Brain microvascular endothelial cell (primary cell): Measurements from ENCODE around the gene INPP5E.

Source experiments
- DNase-seq: peaks from one replicate; pipeline ENCODE4 v3.0.0-alpha.2; 2020
- H3K27ac ChIP-seq: fragments of 250-450 bp; sonication (Bioruptor Pico); 2 replicates; pipeline ENCODE4 v1.5.1; 2020; ENCODE audit warnings: mild to moderate bottlenecking, moderate library complexity
- H3K27me3 ChIP-seq: fragments of 250-450 bp; sonication (Bioruptor Pico); replicated peaks from 2 replicates; pipeline ENCODE4 v1.5.1; 2020; ENCODE audit warnings: mild to moderate bottlenecking
- H3K36me3 ChIP-seq: fragments of 250-450 bp; sonication (Bioruptor Pico); replicated peaks from 2 replicates; pipeline ENCODE4 v1.5.1; 2020; ENCODE audit warnings: mild to moderate bottlenecking
- H3K4me3 ChIP-seq: 2 replicates; pipeline ENCODE4 v1.5.1; 2011; ENCODE audit warnings: low read depth, mild to moderate bottlenecking, control low read depth, low read length, moderate library complexity
- CTCF ChIP-seq: IDR thresholded peaks from 2 replicates; pipeline ENCODE4 v1.5.1; 2011; ENCODE audit warnings: low read depth, mild to moderate bottlenecking, moderate library complexity, low read length, control low read depth, inconsistent platforms; ENCODE audit errors: missing control alignments
- in situ Hi-C: cut with HindIII; loops from 2 replicates; pipeline ENCODE4 v1.10.0; 2017; ENCODE audit warnings: low sequenced_read_pairs, low pct_ligation_motif_present

Gene INPP5E

DNA sequence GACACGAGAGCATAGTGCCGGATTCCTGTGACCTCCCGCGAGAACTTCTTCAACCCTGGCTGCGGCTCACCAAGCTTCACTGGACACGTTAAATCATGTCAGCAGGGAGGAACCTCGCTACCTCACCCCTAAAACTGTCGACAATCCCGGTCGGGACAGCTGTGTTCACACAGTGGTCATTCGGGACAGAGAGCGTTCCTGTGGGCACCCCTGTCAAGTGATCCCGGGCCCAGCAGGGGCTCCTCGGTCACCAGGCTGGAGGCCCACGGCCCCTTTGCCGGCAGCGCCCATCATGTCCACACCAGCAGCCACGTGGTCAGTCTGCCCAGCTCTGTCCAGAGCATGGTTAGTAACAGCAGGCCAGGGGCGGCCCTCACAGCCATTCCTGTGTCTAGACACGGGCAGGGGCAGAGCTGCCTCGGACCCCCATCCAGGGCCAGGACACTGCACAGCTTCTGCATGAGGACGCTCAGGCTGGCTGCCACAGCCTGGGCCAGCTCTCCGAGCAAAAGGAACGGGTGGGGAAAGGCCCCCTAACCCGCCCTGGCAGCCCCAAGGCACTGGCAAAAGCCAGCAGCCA lies 3.5 kb downstream of the INPP5E start:
- Histone ChIP-seq H3K27me3 (no peaks in the 10 kb centered on the region), H3K4me3 (no peak overlapping the region), H3K36me3 (peaks cover 24% of the 10 kb centered on the region), H3K27ac (no peak overlapping the region)
- no peak for DNase-seq
- in situ Hi-C loops = no loop called here
- TF ChIP-seq CTCF = no peak

DNA sequence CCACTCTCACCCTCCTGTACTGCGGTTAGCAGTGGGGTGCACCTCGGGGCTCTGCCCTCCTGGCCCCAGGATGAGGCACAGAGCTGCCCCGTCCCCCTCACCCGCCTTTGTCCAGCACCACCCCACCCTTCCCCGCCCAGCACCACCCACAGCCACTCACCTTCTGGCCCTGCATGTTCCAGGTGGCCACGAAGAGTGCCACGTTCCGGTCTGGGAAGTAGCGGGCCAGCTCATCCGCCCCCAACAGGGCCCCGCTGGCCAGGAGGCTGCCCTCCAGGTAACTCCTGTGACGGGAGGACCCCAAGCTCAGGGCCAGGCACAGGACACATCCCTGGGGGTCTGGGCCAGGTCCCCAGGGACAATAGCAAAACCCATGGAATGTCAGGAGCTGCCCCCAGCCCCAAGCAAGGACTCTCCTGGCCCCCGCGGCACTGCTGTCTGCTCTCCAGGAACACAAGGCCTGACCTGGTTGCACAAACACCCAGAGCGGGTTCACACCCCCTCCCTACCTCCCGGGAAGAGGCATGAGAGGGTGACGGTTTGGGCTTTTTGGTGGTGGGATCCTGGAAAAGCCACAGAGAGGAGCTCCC lies 5.0 kb downstream of the INPP5E start:
- in situ Hi-C loops = no loop called here
- TF ChIP-seq CTCF = no peak
- Histone ChIP-seq H3K36me3 (peaks cover 23% of the 10 kb centered on the region), H3K4me3 (no peak overlapping the region), H3K27me3 (no peaks in the 10 kb centered on the region), H3K27ac (no peak overlapping the region)
- no peak for DNase-seq

DNA sequence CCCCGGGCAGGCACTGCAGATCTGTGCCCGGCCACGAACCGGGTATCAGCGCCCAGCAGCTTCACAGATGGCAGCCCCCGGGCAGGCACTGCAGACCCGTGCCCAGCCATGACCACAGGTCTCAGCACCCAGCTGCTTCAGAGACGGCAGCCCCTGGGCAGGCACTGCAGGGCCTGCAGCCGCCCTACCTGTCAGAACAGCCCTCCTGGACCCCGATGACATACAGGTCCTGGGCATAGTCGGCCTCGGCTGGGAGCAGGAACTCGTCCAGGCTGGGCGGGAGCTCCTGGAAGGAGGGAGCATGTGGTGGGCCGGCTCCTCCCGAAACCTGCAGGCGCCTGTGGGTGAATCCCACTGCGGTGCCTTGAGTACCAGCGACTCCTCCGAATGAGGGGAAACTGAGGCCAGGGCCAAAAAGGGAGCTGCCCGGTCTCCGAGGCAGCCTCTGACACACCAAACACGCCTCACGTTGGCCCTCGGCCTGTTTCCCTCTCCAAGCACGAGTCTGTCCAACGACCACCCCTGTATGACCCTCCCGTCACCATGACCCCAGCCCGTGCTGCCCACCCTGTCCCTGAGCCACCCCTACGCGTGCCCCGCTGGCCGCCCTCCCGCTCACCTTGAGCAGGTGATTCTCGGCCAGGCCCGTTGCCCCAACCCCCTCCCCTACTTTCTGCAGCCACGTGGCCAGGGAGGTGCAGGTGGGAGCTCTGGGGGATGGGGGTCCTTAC lies 5.6 kb downstream of the INPP5E start:
- in situ Hi-C loops = no loop called here
- no peak for DNase-seq
- H3K4me3 ChIP-seq = no peak overlapping the region
- no peak for TF ChIP-seq CTCF
- no peak overlapping the region for H3K27ac ChIP-seq
- peaks cover 29% of the 10 kb centered on the region for H3K36me3 ChIP-seq
- no peaks in the 10 kb centered on the region for H3K27me3 ChIP-seq

GRCh38 chr9:136433043-136433715 lies 6.5 kb downstream of the INPP5E start:
- TF ChIP-seq CTCF = no peak
- Histone ChIP-seq H3K36me3 (peaks cover 33% of the 10 kb centered on the region), H3K27me3 (no peaks in the 10 kb centered on the region), H3K27ac (no peak overlapping the region), H3K4me3 (no peak overlapping the region)
- no peak for DNase-seq
- in situ Hi-C loops = no loop called here

- peaks cover 33% of the 10 kb centered on the region for H3K36me3 ChIP-seq
- no peak for TF ChIP-seq CTCF
- no peak overlapping the region for H3K4me3 ChIP-seq
- H3K27ac ChIP-seq = no peak overlapping the region
- H3K27me3 ChIP-seq = no peaks in the 10 kb centered on the region
- DNase-seq = no peak
- in situ Hi-C loops = no loop called here
These were observed 7.1 kb downstream of the INPP5E start for GRCh38 chr9:136432591-136432990.
